Gastrocnemius medialis (tissue), 4 donors: ENCODE results near the gene GALNT17.

Experiments
- POLR2A ChIP-seq, 2 donors: fragments of 450-650 bp; IDR thresholded peaks; one replicate each; pipeline ENCODE4 v1.6.1; 2017; ENCODE audit warnings: antibody characterized with exemption in 2 of 2, mild to moderate bottlenecking in 2 of 2, moderate library complexity in 2 of 2
- TF ChIP-seq, protein P1 (sequence below), 5 experiments: fragments of 450-650 bp in 3 of 5; fragments of 200-600 bp in 2 of 5; sonication (generic) in 2 of 5; IDR thresholded peaks in 4 of 5; conservative IDR thresholded peaks in 1 of 5; 1 replicate in 4 of 5; 2 replicates in 1 of 5; pipeline ENCODE4 v1.5.1; 2016 to 2019; ENCODE audit warnings: antibody characterized with exemption in 5 of 5, mild to moderate bottlenecking in 3 of 5, moderate library complexity in 3 of 5

DNA sequence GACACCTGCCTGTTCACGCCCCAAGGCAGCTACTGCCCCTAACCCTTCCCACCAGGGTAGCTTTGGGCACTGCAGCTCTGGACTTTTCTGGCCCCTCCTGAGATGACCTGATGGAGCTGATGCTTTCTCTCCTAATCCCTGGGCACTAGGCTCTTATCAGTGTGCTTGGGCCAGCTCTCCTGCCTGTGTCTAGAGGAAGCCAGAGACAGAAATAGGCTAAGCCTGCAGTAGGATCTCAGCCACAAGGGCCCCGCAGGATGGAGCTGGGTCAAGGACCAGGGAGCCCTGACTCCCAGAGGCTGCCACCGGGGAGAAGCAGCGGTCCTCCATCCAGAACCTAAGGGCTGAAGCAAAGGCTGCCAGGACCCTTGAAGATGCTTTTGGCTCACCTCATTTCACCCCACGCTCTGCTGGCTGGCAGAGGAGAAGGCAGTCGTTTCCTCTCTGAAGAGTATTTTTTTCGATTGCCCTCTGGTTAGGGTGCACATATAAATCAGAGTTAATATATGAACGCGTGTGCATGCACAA is 580.8 kb downstream of the GALNT17 start:
- TF ChIP-seq POLR2A (IDR thresholded peaks at IDR 0.05): no peak
- TF ChIP-seq, protein P1, sequence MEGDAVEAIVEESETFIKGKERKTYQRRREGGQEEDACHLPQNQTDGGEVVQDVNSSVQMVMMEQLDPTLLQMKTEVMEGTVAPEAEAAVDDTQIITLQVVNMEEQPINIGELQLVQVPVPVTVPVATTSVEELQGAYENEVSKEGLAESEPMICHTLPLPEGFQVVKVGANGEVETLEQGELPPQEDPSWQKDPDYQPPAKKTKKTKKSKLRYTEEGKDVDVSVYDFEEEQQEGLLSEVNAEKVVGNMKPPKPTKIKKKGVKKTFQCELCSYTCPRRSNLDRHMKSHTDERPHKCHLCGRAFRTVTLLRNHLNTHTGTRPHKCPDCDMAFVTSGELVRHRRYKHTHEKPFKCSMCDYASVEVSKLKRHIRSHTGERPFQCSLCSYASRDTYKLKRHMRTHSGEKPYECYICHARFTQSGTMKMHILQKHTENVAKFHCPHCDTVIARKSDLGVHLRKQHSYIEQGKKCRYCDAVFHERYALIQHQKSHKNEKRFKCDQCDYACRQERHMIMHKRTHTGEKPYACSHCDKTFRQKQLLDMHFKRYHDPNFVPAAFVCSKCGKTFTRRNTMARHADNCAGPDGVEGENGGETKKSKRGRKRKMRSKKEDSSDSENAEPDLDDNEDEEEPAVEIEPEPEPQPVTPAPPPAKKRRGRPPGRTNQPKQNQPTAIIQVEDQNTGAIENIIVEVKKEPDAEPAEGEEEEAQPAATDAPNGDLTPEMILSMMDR (IDR thresholded peaks at IDR 0.05 in 4 of 5, conservative IDR thresholded peaks at IDR 0.05 in 1 of 5): no peak
